MM.1S (cell line): Measurements from ENCODE around the gene CRYZL1.

Source experiments
- CTCF ChIP-seq: fragments of 300-600 bp; sonication (generic); IDR thresholded peaks from 2 replicates; pipeline ENCODE4 v1.5.1; 2016; ENCODE audit warnings: antibody characterized with exemption, low read length, mixed read lengths
- EZH2 ChIP-seq: fragments of 300-600 bp; sonication (generic); optimal IDR thresholded peaks from 2 replicates; pipeline ENCODE3; 2017; ENCODE audit warnings: low read depth, mild to moderate bottlenecking, antibody characterized with exemption, low read length, mixed read lengths

DNA sequence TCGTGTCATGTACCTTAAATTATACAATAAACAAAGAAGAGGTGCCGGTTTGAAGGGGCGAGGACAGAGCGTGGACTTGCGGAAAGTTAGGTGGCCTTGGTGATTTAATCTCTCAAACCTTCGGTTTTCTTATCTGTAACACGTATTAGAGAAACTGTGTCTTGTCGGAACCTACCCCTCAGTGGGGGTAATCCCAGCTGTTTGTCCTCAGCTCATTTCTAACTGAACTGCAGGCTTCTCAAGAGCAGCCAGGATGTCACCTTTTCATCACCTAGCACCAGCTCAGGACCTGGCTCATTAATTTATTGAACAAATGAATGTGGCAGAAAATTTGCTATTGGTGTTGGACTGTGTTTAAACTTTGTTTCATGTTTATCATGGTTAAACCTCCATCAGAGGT, 31.9 kb upstream of the CRYZL1 start:
- TF ChIP-seq CTCF: no peak
- TF ChIP-seq EZH2: no peak
